K562 (cell line): ENCODE data around the gene CALR3.

Experiments
- CHAMP1 ChIP-seq: fragments of 450-650 bp; IDR thresholded peaks from 2 replicates; pipeline ENCODE4 v1.6.1; 2016; ENCODE audit warnings: mild to moderate bottlenecking
- EZH2 ChIP-seq: IDR thresholded peaks from 2 replicates; pipeline ENCODE4 v1.6.1; 2012; ENCODE audit warnings: low read depth, mild to moderate bottlenecking, inconsistent platforms, low read length, borderline replicate concordance
- KDM4B ChIP-seq, 2 experiments: fragments of 450-650 bp in 1 of 2; sonication (generic) in 1 of 2; IDR thresholded peaks; 2 replicates each; pipeline ENCODE4 v1.6.1; 2016 to 2017; ENCODE audit warnings: borderline replicate concordance in 2 of 2, antibody characterized with exemption in 1 of 2, low read depth in 1 of 2, mild to moderate bottlenecking in 1 of 2
- MAFK ChIP-seq: IDR thresholded peaks from 2 replicates; pipeline ENCODE4 v1.6.1; 2011; ENCODE audit warnings: low read length, improper control_type of control experiment
- PRPF4 ChIP-seq: fragments of 200-400 bp; formaldehyde crosslinking; IDR thresholded peaks from one replicate; pipeline ENCODE4 v1.6.1; 2017; ENCODE audit warnings: low read length, low read depth, mild to moderate bottlenecking; ENCODE audit not compliant: insufficient read depth, poor library complexity, severe bottlenecking
- RCOR1 ChIP-seq, 2 experiments: IDR thresholded peaks; 2 replicates each; pipeline ENCODE4 v1.6.1; 2012; ENCODE audit warnings: low read depth in 2 of 2, low read length in 2 of 2, borderline replicate concordance in 1 of 2, improper control_type of control experiment in 1 of 2
- SP2 ChIP-seq: IDR thresholded peaks from 2 replicates; pipeline ENCODE4 v1.6.1; 2011; ENCODE audit warnings: mild to moderate bottlenecking, low read depth, low read length, moderate library complexity; ENCODE audit not compliant: poor library complexity, severe bottlenecking; ENCODE audit errors: extremely low read depth
- TCF7L2 ChIP-seq: fragments of 150-350 bp; IDR thresholded peaks from 2 replicates; pipeline ENCODE4 v1.6.1; 2016; ENCODE audit warnings: low read depth, mild to moderate bottlenecking, low read length, moderate library complexity
- ZNF140 ChIP-seq: fragments of 250-450 bp; sonication (Bioruptor Pico); IDR thresholded peaks from 2 replicates; pipeline ENCODE4 v1.8.0; 2021; ENCODE audit warnings: moderate library complexity, mild to moderate bottlenecking, inconsistent platforms
- ZNF384 ChIP-seq: IDR thresholded peaks from 2 replicates; pipeline ENCODE4 v1.6.1; 2012; ENCODE audit warnings: low read depth, low read length, improper control_type of control experiment

- TF ChIP-seq ZNF384 (no peak), RCOR1 (IDR thresholded peaks at IDR 0.05; ENCODE audit: borderline replicate concordance in 1 of 2, low read depth in 2 of 2, low read length in 2 of 2) (no peak), EZH2 (no peak), PRPF4 (no peak), SP2 (no peak), ZNF140 (no peak), TCF7L2 (no peak), MAFK (no peak), KDM4B (IDR thresholded peaks at IDR 0.05; ENCODE audit: borderline replicate concordance in 2 of 2, low read depth in 1 of 2) (no peak), CHAMP1 (no peak)
These were observed 28.4 kb downstream of the CALR3 start for GRCh38 chr19:16467581-16467980.
